GM21367 (cell line): Measurements from ENCODE around the gene OVCA2.

Experiments used
- ATAC-seq: cut with Tn5 transposase; IDR thresholded peaks from one replicate; pipeline ENCODE4 v1.9.1; 2021; ENCODE audit not compliant: unreplicated experiment

Gene OVCA2

DNA sequence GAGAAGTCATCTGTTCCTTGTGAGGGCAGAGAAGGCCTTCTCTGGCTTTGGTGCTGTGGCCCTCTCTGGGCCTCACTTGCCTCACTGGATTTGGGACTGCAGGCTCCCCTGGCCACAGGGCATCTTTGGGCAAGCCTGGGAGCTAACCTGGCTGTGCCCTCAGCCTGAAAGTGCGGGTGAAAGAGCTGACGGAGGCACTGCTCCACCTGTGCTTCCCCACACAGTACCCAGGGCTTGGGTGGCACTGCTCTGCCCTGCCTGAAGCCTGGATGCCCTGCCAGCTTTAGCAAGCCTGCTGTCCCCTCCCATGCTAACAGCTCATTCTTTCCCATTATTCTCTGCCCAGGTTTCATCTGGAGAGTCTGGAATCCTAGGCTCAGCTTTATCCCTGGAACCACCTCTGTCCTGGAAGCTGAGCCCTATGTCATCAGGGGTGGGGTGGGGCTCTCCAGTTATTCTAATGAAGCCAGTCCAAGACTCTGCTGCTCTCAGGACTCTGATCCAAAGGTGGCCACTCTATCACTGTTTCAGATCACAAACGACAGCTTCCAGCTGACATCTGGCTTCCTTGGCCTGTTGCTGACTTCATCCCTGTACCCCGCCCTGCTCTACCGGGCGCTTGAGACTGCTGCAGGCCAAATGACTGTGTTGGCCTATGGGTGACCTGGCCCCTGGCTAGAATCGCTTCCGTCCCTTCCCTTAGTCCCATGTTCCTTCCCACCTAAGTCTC lies 42.4 kb downstream of the OVCA2 start:
- no peak for ATAC-seq

DNA sequence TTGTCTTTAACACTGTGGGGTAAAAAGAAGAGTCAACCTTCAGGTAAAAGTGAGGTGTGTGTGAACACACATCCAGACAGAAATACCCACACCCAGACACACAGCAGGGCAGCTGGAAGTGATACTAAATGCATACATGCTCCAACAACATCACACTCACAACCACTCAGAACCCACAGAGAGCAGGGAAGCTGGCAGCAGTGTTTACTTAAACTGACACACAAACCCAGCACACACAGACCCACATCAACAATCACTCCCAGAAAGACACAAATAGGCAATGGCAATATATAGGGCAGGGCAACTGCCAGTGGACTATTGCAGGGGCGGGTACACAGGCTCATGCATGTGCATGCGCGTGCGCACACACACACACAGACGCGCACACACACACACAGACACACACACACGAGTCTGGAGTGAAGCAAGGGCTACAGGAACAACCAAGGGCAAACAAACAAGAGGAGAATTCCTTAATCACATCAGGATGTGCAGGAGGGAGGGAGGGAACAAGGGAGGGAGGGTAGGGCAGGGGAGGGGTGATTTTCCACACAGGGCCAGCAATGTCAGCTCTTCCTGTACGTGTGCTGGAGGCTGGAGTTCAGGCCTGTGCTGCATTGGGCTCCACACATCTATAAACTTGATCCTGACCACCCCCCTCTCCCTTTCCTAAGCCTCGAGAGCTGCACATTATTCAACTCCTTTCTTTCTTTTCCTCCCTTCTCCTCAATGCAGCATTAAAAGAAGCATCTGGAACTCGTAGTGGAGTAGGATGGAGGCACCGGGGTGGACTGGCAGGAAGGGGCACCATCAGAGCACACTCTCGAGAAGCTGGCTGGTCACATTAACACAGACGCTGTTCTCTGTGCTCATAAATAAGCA lies 43.2 kb downstream of the OVCA2 start:
- no peak for ATAC-seq

DNA sequence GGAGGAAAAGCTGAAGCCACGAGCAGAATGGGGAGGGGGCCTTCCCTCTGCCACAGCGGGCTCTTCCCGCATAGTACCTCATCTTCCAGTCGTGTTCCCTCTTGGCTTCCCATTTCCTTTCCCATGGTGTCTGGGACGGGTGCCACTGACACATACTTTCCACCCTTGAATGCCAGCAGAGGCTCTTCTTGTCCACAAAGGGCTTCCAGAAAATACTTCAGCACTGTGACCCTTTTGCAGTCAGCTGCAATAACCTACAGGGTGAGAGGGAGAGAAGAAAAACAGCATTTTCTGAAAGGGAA lies 43.8 kb downstream of the OVCA2 start:
- no peak for ATAC-seq

DNA sequence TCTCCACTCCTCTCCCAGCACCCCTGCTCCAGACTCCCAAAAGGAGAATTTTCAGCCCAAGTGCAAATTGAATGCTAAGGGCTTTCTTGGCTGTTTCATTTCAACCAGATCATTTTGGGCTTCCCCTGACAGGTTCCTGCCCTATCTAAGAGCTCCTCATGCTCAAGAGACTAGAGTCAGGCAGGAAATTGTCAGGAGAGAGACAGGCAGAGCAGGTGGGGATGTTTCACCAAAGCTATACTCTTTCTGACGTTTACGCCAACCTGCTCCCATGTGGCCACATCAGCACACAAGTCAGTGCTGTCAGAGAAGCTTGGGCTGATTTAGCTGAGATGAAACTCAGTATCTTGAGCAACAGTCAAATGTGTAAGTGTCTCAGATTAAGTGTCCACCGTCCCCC lies 44.5 kb downstream of the OVCA2 start:
- ATAC-seq: no peak

DNA sequence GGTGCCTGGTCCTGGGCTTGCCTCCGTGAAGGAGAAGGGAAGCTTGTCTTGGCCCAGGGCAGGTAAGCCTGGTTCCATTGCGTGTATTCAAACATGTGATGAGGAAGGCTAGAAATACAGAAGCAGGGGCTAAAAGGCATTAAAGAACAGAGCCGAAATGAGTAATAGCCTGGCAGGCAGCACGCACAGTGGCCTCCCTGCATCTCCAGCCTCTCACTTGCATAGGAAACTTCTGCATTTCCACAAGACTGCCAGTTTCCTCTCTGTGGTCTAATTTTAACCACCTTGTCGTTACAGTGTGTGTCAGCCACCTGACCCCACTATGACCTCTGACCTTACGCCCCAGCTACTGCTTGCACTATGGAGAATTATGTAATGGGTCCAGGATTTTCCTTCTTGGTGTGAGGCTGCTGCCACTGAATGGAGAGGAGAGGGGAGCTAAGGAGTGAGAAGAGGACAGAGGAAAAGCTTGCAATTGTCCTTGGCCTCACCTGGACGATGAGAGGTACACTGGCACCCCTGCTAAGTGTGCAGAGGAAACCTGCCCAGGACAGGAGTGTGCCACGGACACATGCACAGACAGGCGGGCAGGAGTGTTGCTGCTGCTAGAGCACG lies 45.9 kb downstream of the OVCA2 start:
- ATAC-seq: no peak

DNA sequence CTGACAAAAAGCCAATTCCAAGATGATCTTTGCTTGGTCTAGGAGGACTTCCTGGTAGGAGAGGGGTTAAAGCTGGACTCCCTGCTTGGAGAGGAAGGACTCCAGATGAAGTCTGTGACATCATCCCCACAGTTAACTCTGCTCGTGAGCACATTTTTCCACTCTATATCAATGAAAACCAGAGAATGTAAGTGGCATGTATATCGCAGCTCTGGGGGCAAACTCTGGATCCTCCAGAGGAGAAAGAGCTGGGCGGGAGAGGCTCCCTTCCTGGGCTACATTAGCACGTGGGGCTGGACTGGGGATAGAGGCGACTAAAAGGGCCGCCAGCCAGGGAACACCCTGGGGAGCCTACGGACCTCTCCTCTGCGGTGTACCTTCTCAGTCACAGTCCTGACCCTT lies 47.2 kb downstream of the OVCA2 start:
- ATAC-seq: peak; percentile 7

DNA sequence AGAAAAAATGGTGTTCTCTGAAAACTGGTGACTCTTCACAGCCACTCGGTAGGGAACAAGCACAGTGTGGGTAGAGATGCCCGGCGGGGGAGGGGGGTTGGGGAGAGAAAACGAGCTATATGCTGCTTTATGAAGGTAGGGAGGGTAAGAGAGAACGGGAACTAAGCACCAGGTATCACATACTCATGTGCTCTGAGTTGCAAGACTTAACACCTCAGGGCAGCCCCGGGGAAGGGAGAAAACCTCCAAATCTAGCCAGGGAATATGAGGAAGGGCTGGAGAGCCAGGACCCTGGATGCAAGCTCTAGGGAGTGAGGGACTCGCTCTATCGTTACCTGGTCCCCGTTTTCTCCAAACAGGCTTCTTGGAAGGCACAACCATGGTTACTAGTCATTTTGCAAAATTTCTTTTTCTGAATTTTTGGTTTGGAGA lies 48.4 kb downstream of the OVCA2 start:
- ATAC-seq: no peak

DNA sequence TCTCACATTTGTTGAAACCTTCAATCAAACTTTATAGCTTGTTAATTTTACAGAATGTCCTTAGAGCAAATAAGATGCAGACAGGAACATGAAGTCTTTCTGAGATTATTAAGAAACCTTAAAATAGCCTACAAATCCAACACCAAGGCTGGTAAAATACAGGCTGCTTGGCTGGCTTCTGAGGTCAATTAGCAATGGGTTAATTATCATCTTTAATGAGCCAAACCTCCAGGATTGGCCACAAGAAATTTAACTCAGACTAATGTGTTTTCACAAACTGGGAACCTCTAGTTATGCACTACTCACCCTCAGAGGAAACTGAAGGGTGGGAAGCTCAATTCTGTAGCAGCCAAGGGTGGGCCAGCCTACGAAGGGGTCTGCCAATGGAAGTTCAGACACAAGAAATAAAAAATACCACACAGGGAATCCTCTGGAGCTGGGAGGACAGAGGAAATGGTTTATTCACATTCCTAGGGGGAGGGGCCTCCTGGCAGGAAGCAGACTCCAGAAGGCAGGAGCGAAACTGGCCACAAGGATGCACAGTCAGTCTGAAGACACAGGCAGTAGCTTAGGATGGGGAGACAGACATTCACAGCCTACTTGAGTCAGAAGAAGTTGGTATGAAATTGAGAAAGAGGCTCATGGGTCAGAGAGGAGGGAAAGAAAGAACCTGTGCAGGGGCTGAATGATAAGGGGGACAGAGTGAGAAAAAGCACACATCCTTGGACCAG lies 49.1 kb downstream of the OVCA2 start:
- ATAC-seq: no peak

DNA sequence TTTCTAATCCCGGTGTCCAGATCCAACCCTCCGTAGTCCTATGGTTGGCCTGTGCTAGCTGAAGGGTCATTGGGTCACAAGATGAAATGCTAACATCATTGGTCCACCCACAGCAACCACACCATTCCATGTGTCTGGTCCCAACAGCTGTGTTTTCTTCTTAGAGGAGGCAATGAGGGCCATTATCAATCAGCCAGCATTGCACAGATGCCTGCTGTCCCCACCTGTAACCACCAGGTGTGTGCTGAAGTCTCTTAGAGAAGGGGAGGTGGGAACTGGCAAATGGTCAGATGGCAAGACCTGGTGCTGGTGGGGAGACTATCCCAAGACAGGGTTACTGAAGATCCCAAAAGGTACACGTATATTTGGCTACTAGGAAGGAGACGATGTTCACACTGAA lies 50.4 kb downstream of the OVCA2 start:
- ATAC-seq: no peak
